Glomerular endothelial cell (primary cell): Measurements from ENCODE around the gene THAP4. TPM values are rescaled to one million over a fixed set of nuclear protein-coding genes. Genes with fewer than 3 reads are reported as not detected.

Experiments used
- DNase-seq: peaks from one replicate; pipeline ENCODE4 v3.0.0-alpha.2; 2011; ENCODE audit warnings: low read depth, low spot score; ENCODE audit errors: extremely low read depth
- total RNA-seq: library from RNA; depleted of rRNA; stranded (reverse); fragments of >200 nt; gene quantifications from 2 replicates; pipeline ENCODE4 v1.2.3, GENCODE V29; 2015

The THAP4 gene
- total RNA-seq, 1 donor from 2014 or later = 50.9 TPM

DNA sequence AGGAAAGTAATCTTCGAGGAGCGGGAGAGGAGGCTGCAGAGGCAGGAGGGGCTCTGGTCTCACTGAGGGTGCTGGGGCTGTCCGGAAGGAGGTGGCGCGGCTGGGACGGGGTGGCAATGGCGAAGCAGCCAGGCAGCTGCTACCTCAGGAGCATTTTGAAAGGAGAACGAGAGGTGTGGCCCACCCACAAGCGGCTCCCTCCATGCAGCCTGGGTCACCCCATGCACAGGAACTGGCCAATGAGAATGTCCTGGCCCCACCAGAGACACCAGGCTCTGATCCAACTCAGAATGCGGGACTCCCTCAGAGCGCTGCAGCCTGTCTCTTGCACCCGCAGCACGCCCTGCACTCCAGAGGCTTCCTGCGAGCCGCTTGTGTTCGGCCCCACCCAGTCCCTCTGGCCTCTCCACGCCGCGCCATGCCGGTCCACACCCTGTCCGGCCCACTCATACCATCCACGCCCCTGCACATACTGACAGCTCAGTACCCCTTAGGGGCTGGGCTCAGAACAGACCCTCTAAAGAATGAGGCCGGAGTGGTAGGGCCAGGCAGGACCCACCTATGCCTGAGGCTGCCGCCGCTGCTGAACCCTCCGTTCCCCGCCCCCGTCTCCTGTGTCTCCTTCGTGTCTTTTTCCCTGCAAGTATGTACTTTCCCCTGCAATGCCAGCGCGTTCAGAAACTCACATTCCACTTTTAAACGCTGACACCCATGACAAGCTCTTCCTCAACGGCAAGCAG is 84.8 kb downstream of the THAP4 start:
- no peak for DNase-seq

- no peak for DNase-seq
Observed at GRCh38 chr2:241551599-241551997, 85.4 kb downstream of the THAP4 start.

- no peak for DNase-seq
Observed at GRCh38 chr2:241550616-241551580, 86.1 kb downstream of the THAP4 start.

DNA sequence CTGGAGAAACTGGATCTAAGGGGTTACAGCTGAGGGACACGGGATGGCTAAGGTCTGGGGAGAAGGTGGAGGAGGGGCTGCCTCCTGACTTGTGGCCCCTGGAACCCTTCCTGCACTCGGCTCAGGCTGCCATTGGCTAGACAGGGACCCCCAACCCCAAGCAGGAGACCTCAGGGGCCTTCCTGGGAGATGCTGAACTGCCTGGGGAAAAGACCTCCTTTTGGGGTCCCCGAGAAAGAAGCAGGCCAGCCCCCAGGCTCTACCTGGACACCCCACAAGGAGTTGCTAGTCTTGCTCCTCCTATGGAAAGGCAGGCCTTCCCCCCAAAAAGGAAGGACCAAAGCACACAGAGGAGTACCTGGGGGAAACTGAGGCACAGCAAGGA is 88.5 kb downstream of the THAP4 start:
- no peak for DNase-seq

DNA sequence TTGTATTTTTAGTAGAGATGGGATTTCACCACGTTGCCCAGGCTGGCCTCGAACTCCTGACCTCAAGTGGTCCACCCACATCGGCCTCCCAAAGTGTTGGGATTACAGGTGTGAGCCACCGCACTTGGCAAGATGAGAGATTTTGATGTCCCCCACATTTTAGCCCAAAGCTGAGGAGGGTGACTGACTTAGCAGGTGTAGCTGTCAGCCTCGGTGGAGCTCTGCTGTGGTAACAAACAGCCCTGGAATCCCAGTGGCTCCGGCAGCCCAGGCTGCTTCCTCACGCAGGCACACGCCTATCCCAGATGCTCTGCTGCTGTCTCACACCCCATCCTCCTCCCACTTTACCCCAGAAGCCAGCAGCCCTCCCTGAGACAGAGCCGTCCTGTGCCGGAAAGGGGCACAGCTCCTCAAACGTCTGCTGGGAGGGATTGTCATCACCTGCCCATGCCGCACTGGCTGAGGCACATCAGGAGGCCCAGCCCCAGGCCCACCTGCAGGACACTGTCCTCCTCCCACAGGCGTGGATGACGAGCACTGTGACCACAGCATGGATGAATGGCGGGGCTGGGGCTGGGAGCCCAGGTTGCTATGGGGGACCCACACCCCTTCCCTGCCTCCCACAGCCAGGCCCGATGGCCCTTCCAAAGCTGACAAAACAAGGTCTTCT is 89.0 kb downstream of the THAP4 start:
- DNase-seq = no peak

GRCh38 chr2:241546771-241547498 is 90.0 kb downstream of the THAP4 start:
- peak; percentile 68 for DNase-seq

DNA sequence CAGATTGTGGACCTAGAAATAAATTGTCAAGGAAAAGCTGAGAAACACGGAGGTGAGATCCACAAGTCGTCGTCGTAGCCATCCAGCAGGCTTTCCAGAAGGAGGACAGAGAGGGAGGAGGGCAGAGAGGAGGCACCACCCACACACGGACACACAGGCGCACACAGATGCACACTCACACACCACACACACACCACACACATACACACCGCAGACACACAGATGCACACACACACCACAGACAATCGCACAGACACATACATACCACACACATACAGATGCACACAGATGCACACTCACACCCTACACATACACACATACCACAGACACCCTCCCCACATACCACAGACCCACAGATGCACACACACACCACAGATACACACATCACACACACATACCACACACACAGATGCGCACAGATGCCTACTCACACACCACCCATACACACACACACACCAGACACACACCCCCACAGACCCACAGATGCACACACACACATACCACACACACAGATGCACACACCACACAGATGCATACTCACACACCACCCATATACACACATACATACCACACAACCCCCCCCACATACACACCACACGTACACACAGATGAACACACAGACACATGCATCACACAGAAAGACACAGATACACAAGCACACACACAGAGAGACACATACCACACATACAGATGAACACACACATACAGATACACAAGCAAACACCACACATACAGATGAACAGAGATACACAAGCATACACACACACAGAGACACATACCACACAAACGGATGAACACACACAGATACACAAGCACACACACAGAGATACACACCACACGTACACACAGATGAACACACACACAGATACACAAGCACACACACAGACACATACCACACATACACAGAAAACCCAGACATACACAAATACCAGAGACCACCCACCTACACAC is 91.2 kb downstream of the THAP4 start:
- no peak for DNase-seq

- no peak for DNase-seq
Observed at GRCh38 chr2:241545106-241545505, 91.9 kb downstream of the THAP4 start.

DNA sequence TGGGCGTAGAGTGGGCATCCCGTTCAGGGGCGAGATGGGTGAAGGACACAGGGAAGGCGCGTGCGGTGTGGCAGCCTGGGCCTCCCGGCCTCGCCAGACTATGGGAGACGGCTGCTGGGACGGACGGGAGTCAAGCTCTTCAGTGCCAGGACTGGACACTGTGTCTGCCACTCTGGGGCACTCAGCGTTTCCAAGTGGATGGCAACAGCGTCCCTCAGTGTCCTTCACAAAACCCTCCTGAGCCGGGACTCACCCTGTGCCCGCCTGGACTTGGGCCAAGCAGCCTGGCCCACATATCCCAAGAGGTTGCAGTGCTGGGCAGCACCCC is 94.7 kb downstream of the THAP4 start:
- DNase-seq = no peak

GRCh38 chr2:241541564-241542277 is 95.2 kb downstream of the THAP4 start:
- no peak for DNase-seq

DNA sequence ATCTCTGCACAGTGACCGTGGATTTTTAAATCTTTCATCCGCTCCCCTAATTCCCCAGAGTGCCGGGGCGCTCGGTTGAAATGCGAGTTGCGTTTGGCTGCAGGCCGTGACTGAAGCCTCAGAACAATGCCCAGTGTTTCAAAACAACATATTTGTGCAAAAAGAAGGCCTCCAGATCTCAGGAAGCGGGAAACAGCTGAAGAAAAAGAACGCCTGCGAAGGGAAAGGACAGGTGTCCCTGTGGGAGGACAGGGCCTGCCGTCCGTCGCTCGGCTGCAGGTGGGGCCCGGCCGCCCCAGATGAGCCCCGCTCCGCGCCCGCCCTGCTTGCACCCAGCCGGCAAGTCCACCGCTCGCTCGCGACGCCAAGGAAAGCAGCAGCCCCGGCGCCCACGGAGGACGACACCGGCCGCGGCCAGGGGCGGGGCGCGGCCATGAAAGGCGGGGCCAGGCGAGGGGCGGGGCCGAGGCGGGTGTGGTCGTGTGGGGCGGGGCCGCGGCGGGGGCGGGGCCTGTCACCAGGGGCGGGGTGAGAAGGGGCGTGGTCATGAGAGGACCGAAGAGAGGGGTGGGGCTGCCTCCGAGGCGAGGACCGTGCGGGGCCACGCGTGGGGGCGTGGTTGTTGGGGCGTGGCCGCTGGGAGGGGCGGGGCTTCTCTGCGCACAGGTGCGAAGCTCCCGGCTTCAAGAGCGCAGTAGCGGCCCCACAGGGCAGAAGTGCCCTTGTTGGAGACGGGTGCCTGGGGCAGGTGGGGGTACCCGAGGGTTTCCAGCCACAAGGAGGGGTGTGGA is 96.0 kb downstream of the THAP4 start:
- no peak for DNase-seq

- DNase-seq = no peak
Observed at GRCh38 chr2:241540401-241540770, 96.6 kb downstream of the THAP4 start.

DNA sequence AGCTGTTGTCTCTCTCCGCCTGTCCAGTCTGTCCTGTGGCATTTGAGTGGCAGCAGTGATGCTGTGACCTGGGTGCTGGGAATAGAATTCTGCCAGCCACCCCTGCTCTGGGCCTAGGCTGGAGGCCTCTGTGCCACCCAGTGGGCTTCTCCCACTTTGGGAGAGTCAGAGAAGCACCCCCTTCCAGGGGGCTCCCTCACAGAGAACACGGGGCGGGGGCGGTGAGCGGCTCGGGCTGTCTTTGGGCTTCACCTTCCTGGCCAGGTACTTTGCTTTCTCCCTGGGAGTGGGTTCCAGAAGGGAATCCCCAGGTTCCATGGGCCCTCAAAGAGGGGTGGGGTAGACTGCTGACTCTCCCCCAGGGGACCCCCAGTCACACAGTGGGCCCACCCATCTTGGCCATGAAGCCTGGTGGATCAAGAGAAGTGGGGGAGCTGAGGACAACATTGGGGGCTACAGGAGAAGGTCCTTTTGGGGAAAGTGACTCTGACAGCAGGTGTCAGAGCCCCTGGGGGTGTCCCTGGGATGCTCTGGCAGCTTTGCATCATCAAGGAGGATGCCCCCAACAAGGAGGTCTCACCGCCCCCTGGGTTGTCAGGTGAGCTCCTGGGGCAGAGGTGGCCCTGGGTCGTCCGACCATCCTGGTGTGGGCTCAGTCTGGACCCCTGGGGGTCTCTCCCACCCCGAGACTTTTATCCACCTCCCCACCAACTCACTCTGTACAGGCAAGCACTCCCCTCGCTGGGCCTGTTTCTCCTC is 97.2 kb downstream of the THAP4 start:
- DNase-seq = no peak

DNA sequence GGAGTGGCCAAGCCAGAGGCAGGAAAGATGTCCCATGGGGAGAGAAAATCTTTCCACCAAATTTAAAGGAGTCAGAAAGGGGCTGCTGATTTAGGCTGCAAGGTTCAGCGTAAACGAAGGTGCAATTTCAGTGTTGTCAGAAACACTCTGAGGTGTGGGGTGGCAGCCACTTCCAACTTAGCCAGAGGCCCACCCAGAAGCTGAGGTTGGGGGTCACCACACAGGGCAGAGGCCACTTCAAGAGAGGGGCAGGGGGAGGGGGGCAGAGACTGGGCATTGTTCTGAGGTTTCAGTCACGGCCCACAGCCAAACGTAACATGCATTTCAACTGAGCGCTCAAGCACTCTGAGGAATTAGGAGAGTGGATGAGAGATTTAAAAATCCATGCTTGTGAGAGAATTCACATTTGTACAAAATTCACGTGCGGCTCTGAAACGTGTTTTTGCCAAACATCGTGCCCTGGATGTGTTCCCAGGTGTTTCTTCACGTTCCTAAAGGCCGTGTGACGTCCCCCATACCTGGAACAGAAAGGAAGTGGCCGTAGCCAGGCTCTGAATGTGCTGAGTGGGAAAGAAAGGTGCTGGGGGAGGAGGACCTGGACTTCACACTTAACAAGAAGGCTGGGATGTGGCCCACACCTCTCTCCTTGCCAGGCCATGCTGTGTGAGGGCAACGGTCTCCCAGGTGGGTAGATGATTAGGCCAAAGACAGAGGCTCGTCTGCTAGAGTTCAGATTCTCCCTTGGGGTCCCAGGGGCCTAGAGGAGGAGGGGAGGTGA is 97.9 kb downstream of the THAP4 start:
- no peak for DNase-seq

DNA sequence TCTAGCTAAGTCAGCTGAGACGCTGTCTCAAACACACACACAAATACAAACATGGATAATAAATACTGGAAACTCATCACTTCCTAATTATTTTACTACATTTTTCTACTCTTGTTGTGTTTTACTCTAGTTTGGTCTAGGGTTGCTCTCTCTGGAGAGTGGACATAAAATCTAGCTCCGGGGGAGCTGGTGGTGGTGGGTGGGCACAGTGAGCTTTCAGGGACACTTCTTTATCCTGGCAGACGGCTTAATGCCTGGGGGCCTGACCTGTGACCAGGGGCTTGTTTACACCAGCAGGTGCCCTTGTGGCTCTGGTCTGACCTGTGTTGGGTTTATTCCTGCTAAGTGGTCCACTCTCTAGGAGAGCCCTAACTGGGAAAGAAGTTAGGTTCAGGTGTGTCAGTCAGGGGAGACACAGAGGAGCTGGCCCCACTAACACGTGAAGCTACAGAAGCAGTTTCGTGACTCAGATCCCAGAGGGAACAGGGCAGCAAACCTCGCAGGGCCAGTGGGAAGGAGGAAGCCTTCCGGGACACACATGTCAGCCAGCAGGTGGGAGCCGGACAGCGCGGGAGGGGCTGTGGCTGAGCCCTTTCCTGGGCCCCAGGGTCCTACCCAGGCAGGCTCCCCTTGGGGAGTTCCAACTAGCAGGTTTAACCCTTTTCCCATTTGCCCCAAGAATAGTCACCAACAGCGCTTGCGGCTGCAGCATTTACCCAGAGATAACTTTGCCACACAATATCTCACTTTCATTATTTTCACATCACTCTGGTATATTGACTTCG is 100.9 kb downstream of the THAP4 start:
- no peak for DNase-seq
